HG03575 (cell line): ENCODE data around the gene MIER2.

ENCODE experiments used
- ATAC-seq: cut with Tn5 transposase; IDR thresholded peaks from one replicate; pipeline ENCODE4 v1.9.1; 2021; ENCODE audit not compliant: unreplicated experiment, insufficient number of reproducible peaks, low FRiP score; ENCODE audit errors: extremely low read depth

MIER2 gene

DNA sequence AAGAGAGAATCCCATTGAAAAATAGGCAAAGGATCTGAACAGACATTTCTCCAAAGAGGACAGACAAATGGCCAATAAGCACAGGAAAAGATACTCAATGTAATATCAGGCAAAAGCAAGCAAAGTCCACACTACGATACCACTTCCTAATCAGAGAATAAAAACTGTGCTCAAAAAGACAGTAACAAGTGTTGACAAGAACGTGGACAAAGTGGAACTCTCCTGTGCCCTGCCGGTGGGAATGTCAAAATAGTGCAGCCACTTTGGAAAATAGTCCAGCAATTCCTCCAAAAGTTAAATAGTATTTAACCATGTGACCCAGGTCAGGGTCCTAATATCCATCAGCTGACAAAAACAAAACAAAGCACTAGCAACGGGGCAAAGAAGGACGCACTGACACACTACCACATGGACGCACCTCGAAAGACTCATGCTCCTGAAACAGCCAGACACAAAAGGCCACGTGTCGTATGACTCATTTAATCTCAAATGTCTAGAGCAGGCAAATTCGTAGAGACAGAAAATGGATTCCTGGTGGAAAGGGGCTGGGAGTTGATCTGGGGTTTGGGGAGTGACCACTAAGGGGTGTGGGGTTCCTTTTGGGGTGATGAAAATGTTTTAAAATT is 5.2 kb downstream of the MIER2 start:
- no peak for ATAC-seq

DNA sequence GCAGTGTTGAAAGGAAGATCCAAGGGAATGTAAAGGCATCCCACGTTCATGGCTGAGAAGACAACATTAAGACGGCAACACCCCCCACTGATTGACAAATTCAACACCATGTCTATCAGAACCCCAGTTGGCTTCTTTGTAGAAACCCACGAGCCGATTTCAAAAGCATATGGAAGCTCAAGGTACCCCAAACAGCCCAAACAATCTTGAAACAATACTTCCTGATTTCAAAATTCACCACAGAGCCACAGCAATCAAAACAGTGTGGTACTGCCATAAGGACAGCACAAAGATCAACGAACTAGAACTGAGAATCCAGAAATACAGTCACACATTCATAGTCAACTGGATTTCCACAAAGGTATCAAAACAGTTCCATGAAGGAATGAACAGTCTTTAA is 6.2 kb downstream of the MIER2 start:
- ATAC-seq, result no peak

DNA sequence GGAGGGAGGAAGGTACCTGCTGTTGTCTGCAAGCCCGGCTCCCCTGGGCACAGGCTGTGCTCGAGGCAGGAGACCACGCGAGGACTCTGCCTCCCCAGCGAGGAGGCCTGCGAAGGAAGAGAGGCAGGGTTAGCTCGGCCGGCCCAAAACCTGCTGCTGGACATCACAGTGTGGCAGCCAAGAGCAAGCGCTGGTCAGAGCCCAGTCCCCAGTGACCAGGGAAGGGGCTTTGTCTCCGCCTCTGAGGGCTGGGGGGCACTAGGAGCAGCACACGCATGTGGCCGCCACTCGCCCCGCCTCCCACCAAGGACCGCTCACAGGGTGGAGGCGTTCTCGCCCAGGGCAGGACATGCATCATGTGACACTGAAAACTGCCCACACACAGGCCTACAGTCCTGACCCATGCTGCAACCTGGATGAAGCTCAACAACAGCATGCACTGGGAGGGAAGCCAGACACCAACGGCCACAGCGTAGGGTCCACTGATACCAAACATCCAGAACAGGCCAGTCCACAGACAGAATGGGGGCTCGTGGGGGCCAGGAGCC is 8.5 kb downstream of the MIER2 start:
- ATAC-seq, result no peak

DNA sequence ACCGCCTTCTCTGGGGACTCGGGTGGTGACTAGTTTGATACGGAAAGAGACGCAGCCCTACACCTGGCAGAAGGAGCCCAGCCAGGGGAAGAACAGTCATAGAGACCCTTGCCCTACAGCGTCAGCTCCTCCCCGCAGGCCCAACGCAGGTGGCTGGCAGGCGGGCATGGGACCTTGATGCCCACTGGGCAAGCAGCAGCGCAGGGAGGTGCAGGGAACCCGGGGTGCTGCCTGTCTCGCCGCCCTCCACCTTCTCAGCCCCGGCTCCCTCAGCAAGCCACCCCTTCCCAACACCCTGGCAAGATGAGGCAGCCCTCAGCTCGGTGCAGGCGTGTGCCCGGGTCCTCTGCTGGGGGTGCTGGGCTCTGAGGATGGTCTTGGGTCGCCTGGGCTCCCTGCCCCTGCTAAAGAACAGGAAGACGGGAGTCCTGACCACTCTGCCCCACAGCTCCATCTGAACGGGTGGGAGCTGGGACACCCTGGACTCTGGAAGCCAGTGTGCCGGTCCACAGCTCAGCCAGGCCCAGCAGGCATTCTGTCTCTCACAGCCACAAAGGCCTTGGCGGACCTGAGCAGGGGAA is 9.0 kb downstream of the MIER2 start:
- ATAC-seq, result no peak

DNA sequence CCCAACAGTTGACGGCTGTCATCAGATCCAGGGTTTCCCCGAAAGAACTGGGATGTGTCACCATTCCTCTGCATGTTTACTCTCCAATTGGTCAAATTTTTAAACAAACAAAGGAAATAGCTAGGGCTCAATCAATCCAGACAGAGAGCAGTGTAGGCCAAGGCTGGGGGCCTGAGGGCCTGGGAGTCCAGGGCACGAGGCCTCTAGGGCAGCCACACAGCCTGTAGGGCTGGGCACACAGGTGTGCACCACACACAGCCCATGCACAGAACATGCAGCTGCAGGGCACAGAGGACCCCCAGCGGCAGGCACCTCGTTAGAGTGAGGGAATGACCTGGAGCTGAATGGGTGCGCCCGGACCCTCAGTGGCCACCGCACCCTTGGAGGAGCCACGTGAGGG is 9.5 kb downstream of the MIER2 start:
- ATAC-seq, result no peak

GRCh38 chr19:334296-335071 is 10.1 kb downstream of the MIER2 start:
- no peak for ATAC-seq

DNA sequence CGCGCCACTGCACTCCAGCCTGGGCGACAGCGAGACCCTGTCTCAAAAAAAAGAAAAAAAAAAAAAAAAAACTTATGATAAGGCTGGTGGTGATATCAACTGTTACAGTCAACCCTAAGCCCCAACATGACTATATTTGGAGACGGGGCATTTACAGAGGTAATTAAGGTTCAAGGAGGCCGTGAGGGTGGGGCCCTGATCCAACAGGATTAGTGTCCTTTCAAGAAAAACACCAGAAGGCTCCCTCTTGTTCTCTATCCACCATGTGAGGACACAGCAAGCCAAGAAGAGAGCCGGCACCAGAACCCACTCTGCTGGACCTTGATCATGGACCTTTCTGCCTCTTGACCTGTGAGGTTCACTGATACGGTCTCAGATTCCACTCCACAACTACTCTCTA is 14.1 kb downstream of the MIER2 start:
- ATAC-seq, result no peak

DNA sequence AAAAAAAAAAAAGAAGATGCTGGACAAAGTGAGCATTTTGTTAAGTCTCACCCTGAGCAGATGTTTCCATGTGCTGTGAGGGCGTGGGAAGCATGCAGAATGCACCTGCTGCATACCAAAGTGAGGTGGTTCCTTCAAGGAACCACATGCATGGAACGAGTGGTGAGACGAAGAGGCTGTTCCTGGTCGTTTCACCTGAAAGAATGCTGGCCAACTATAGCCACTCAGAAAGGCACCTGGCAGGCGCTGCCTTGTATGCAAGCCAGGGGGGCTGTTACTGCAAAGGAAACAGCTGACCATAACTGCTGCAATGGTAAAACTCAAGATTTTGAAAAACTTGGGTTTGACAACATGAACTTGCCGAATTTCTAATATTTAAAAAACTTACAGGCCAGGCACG is 14.7 kb downstream of the MIER2 start:
- ATAC-seq, result no peak

GRCh38 chr19:328025-328505 is 16.5 kb downstream of the MIER2 start:
- ATAC-seq, result no peak

GRCh38 chr19:327291-328024 is 17.1 kb downstream of the MIER2 start:
- no peak for ATAC-seq

DNA sequence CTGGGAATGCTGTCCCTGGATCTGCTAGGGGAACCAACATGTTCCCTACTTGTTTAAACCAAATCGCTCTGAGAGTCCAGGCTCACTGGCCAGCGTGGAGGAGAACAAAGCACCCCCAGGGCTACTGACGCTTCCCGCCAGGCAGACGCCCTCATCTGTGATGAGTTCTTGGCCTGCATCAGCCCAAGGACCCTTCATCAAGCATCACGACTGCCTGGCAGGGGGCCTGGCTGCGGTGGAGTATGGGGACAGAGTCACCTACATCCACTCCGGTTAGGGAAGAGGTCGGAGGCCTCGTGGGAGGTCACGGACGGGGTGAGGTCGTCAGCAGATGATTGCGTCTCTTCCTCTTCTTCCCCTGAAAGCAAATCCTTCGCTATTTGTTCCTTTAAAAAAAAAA is 17.7 kb downstream of the MIER2 start:
- ATAC-seq, result no peak

- ATAC-seq, result no peak
Observed at GRCh38 chr19:325937-326565, 18.5 kb downstream of the MIER2 start.

DNA sequence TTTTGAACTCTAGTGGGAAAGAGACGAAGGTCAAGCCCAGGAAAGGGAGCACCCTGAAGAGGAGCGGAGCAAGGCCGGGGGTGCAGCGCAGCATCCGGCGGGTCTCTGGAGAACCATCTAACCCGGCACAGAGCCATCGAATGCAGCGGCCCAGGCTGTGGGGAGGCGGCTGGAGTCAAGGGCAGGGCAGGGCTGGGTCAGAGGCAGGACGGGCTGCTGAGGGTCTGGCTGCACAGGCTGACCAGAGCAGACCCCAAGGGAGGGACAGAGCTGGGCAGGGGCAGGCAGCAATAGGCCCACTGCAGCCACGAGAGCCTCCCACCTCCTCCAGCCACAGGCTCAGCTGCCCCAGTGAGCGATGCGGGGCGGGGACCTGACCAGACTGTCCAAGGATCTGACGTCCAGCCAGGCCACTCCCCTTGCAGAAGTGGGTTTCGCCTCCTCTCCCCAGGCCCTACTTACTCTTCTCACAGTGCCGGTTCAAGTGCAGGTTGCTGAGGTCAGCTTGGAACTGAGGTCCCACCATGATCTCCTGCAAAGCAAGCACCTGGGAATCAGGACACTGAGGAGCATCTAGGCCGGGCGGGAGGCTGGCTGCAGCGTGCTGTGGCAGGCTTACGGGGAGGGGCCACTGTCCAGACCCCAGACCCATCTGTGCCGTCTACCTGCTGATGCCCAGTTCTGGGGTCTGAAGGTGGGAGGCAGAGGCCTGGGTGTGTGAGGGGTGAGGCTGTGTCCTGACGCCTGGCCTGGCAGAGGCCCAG is 19.2 kb downstream of the MIER2 start:
- ATAC-seq, result no peak

DNA sequence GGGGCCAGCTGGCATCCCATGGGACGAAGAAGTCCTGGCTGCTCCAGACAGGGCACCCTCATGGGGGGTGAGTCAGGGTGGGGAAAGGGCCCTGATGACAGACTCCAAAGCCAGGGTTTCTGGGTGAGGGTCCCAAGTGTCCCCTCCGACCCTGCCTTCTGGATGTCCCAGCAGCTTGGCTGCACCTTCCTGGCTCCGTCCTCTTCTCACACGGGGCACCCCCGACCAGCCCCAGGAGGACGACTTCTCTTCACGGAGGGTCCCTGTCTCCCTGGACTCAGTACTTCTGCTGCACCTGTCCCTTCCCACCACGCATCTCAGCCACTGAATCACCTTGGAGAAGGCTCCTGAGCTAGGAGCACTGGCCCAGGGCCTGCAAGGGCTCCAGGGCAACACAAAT is 19.9 kb downstream of the MIER2 start:
- ATAC-seq, result no peak

DNA sequence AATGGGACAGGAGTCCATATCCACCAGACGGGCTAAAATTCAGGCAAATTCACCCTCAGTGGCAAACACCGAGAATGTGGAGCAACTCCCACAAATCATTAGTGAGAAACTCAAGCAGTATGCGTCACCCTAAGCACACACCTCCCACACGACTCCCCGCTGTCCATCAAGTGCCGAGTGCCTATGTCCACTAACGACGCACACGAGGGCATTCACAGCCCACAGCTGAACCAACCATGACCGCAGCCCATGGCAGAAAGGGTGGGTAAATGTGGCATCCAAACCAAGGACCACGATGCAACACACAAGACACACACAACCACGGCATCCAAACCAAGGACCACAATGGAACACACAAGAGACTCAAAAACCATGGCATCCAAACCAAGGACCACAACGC is 22.0 kb downstream of the MIER2 start:
- no peak for ATAC-seq

GRCh38 chr19:318509-318774 is 26.2 kb downstream of the MIER2 start:
- ATAC-seq, result no peak

DNA sequence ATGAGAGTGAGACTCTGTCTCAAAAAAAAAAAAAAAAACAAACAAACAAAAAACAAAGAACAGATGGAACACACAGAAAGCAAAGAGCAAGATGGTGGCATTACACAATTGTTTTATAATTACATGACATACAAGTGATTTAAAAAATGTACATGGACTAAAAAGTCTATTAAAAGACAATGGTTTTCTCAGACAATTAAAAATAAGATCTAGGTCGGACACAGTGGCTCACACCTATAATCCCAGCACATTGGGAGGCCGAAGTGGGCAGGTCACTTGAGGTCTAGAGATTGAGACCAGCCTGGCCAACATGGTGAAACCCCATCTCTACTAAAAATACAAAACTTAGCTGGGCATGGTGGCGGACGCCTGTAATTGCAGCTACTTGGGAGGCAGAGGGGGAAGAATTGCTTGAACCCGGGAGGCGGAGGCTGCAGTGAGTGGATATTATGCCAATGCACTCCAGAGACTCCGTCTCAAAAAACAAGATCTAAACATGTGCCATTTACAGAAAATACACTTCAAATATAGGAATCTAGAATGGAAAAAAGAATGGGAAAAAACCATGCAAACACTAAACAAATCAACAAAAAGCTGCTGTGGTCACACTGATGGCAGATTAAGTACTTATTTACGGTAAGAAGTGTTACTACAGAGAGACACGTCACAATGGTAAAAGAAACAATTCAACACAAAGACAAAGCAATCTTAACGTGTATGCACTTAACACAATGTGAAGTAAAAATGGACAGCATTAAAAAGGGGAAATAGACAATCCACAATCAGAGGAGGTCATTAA is 26.7 kb downstream of the MIER2 start:
- ATAC-seq, result no peak

DNA sequence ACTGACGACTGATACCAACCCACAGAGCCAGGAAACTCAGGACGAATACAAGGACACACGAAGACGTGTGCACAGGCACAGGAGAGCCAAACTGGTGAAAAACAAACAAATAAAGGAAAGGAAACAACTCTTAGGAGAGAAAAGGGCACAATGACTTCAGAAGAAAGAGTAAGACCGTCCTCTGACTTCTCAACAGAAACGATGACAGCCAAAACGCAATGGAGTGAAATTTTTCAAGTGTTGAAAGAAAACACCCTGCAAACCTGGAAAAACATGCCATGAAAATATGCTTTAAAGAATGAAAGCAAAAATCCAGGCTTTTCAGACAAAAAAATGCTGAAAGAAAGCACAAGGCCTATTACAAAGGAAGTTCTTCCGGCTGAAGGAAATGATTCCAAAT is 28.8 kb downstream of the MIER2 start:
- ATAC-seq, result no peak
